Mesenchymal stem cell (in vitro differentiated cells and primary cell): Measurements from ENCODE around the gene HOXC9.

Experiments
- DNase-seq: peaks from one replicate; pipeline ENCODE4 v3.0.0-alpha.2; 2013
- H2AFZ ChIP-seq: one replicate; pipeline ENCODE4 v1.6.1; 2013; ENCODE audit warnings: low read depth, mild to moderate bottlenecking, control low read depth, inconsistent platforms, low read length, moderate library complexity
- H2AK5ac ChIP-seq: 2 replicates; pipeline ENCODE4 v1.6.1; 2013; ENCODE audit warnings: low read length, moderate library complexity, mild to moderate bottlenecking, inconsistent platforms; ENCODE audit not compliant: severe bottlenecking
- H2BK120ac ChIP-seq: one replicate; pipeline ENCODE4 v1.6.1; 2013; ENCODE audit warnings: low read depth, mild to moderate bottlenecking, inconsistent platforms, low read length, moderate library complexity
- H2BK12ac ChIP-seq, 2 experiments: one replicate each; pipeline ENCODE4 v1.6.1; 2013; ENCODE audit warnings: inconsistent platforms in 2 of 2, low read length in 2 of 2, mild to moderate bottlenecking in 2 of 2, moderate library complexity in 2 of 2, control low read depth in 1 of 2
- H2BK15ac ChIP-seq: one replicate; pipeline ENCODE4 v1.6.1; 2013; ENCODE audit warnings: mild to moderate bottlenecking, low read depth, inconsistent platforms; ENCODE audit not compliant: poor library complexity, severe bottlenecking
- H2BK5ac ChIP-seq: 2 replicates; pipeline ENCODE4 v1.6.1; 2013; ENCODE audit warnings: low read depth, mild to moderate bottlenecking, low read length, control low read depth, inconsistent platforms; ENCODE audit not compliant: poor library complexity, severe bottlenecking
- H3K14ac ChIP-seq, 2 experiments: one replicate each; pipeline ENCODE4 v1.6.1; 2013; ENCODE audit warnings: inconsistent platforms in 2 of 2, low read length in 2 of 2, control low read depth in 1 of 2, mild to moderate bottlenecking in 1 of 2, moderate library complexity in 1 of 2
- H3K18ac ChIP-seq, 2 experiments: one replicate each; pipeline ENCODE4 v1.6.1; 2013; ENCODE audit warnings: inconsistent platforms in 2 of 2, low read length in 2 of 2, control low read depth in 1 of 2, low read depth in 1 of 2, mild to moderate bottlenecking in 1 of 2
- H3K23ac ChIP-seq, 2 experiments: one replicate each; pipeline ENCODE4 v1.6.1; 2013; ENCODE audit warnings: inconsistent platforms in 2 of 2, low read length in 2 of 2, mild to moderate bottlenecking in 2 of 2, moderate library complexity in 2 of 2, control low read depth in 1 of 2
- H3K27ac ChIP-seq: 2 replicates; pipeline ENCODE4 v1.5.1; 2013; ENCODE audit warnings: mild to moderate bottlenecking, moderate library complexity, low read length, control low read depth, inconsistent platforms; ENCODE audit not compliant: poor library complexity, severe bottlenecking
- H3K27me3 ChIP-seq, 2 experiments: 2 replicates each; pipeline versions ENCODE4 v1.6.1 to v1.7.0; 2013; ENCODE audit warnings: low read length in 2 of 2, mild to moderate bottlenecking in 2 of 2, moderate library complexity in 2 of 2, control low read depth in 1 of 2, inconsistent platforms in 1 of 2; ENCODE audit not compliant: control insufficient read depth in 1 of 2, insufficient read depth in 1 of 2
- H3K36me3 ChIP-seq, 2 experiments: 2 replicates each; pipeline versions ENCODE4 v1.6.1 to v1.7.0; 2013; ENCODE audit warnings: low read length in 2 of 2, control low read depth in 1 of 2, inconsistent platforms in 1 of 2, low read depth in 1 of 2, mild to moderate bottlenecking in 1 of 2; ENCODE audit not compliant: insufficient read depth in 2 of 2, control insufficient read depth in 1 of 2
- H3K4ac ChIP-seq, 2 experiments: one replicate each; pipeline ENCODE4 v1.6.1; 2013; ENCODE audit warnings: inconsistent platforms in 2 of 2, low read length in 2 of 2, mild to moderate bottlenecking in 2 of 2, moderate library complexity in 2 of 2, control low read depth in 1 of 2, low read depth in 1 of 2
- H3K4me1 ChIP-seq: 2 replicates; pipeline ENCODE4 v1.6.1; 2013; ENCODE audit warnings: low read depth, low read length, control low read depth; ENCODE audit not compliant: control insufficient read depth, insufficient read depth
- H3K4me2 ChIP-seq: 2 replicates; pipeline ENCODE4 v1.6.1; 2013; ENCODE audit warnings: low read length, mild to moderate bottlenecking, inconsistent platforms; ENCODE audit not compliant: poor library complexity, severe bottlenecking
- H3K4me3 ChIP-seq, 2 experiments: 2 replicates each; pipeline versions ENCODE4 v1.5.1 to v1.7.0; 2013; ENCODE audit warnings: low read length in 2 of 2, mild to moderate bottlenecking in 2 of 2, control low read depth in 1 of 2, low read depth in 1 of 2; ENCODE audit not compliant: insufficient read depth in 1 of 2
- H3K79me1 ChIP-seq: replicated peaks from 2 replicates; pipeline ENCODE4 v1.6.1; 2013; ENCODE audit warnings: mild to moderate bottlenecking, control low read depth, low read length, inconsistent platforms; ENCODE audit not compliant: poor library complexity, severe bottlenecking
- H3K9ac ChIP-seq: 2 replicates; pipeline ENCODE4 v1.7.0; 2013; ENCODE audit warnings: mild to moderate bottlenecking, low read length, moderate library complexity
- H3K9me3 ChIP-seq: 2 replicates; pipeline ENCODE4 v1.7.0; 2013; ENCODE audit warnings: mild to moderate bottlenecking, low read length; ENCODE audit not compliant: control insufficient read depth
- H4K8ac ChIP-seq: one replicate; pipeline ENCODE4 v1.6.1; 2013; ENCODE audit warnings: inconsistent platforms, mild to moderate bottlenecking, low read length, moderate library complexity
- H4K91ac ChIP-seq: one replicate; pipeline ENCODE4 v1.6.1; 2013; ENCODE audit warnings: mild to moderate bottlenecking, low read length, inconsistent platforms
- WGBS: methylation state at CpG from one replicate; pipeline ENCODE4 v1.1.7; 2013; ENCODE audit warnings: mixed read lengths; 5-methylcytosine and 5-hydroxymethylcytosine counted together

The HOXC9 gene

DNA sequence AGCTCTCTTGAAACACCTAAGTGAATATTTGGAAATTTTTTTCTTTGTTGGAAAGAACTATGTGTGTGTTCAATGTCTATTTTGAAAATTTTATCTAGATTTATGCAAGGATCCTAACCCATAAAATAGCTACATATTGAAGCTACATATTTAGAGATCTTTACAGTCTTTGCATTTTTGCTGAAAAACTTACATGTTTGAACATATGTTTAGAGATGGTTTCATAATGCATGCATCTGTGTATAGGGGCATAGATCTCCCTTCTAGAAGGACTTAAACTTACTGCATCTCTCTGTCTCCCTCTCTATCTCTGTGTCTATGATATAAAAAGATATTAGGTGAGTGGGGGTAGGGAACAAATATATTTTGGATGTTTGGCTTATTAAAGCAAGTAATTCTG is 45.4 kb downstream of the HOXC9 start:
- Histone ChIP-seq H3K4me3 (no peak overlapping the region), H3K4ac (no peak overlapping the region)

DNA sequence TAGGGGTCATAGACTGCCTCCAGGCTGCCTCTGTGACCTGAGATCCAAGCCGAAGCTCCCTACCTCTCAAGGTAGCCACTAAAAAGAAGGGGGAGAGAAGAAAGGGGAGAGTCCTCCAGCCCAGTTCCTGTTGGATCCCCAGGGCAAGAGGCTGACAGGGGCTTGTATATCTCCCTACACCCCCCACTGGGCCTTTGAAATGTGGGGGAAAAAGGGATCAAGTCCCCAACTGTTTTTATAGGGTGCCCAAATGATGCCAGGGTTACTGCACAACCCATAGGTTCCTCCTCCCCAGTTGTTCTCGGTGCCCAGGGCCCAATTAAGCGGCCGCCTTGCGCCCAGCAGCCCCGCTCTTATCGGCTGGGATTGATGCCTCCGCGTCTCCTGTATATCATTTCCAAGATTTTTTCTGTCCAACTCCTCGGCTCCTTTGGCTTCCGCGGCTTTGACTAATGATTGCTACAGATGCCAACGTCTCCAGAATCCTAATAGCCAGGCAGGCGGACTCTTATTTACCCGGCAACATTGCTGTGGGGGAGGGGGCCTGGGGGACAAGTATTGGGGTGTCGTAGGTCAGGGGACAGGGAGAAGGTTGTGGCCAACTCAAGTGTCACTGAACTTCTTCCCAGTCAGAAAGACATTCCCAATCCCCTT is 46.0 kb downstream of the HOXC9 start:
- Histone ChIP-seq H2BK15ac (no peak overlapping the region), H2BK5ac (no peak overlapping the region), H3K18ac (no peak overlapping the region), H3K9me3 (no peaks in the 10 kb centered on the region), H2BK12ac (no peak overlapping the region), H4K8ac (no peak overlapping the region), H3K36me3 (peaks cover 5 to 14% of the 10 kb centered on the region in 2 experiments), H3K4ac (no peak overlapping the region), H3K9ac (no peak overlapping the region), H3K79me1 (peaks cover 53% of the 10 kb centered on the region), H3K4me3 (no peak overlapping the region), H3K4me1 (peaks cover 11% of the 10 kb centered on the region), H2AK5ac (no peak overlapping the region), H4K91ac (no peak overlapping the region), H3K27ac (no peak overlapping the region), H3K14ac (no peak overlapping the region), H2AFZ (no peak overlapping the region), H3K4me2 (no peak overlapping the region), H2BK120ac (no peak overlapping the region), H3K23ac (no peak overlapping the region), H3K27me3 (peaks cover 0 to 51% of the 10 kb centered on the region in 2 experiments)
- DNase-seq: no peak
- WGBS: 66% methylated on average over 13 of the region's 16 CpGs

More for the DNA sequence above, 45.4 kb downstream of the HOXC9 start:
- no peak overlapping the region for H3K18ac ChIP-seq
- DNase-seq: no peak
- no peak overlapping the region for H4K8ac ChIP-seq
- H2BK12ac ChIP-seq: no peak overlapping the region
- H3K9me3 ChIP-seq: no peaks in the 10 kb centered on the region
- H2BK15ac ChIP-seq: no peak overlapping the region
- H3K14ac ChIP-seq: no peak overlapping the region
- H2BK120ac ChIP-seq: no peak overlapping the region
- peaks cover 0 to 51% of the 10 kb centered on the region in 2 experiments for H3K27me3 ChIP-seq
- H3K79me1 ChIP-seq: peaks cover 49% of the 10 kb centered on the region
- peaks cover 5 to 14% of the 10 kb centered on the region in 2 experiments for H3K36me3 ChIP-seq
- H3K27ac ChIP-seq: no peak overlapping the region
- H2AK5ac ChIP-seq: no peak overlapping the region
- no peak overlapping the region for H2AFZ ChIP-seq
- H3K9ac ChIP-seq: no peak overlapping the region
- H3K23ac ChIP-seq: no peak overlapping the region
- H3K4me1 ChIP-seq: peaks cover 11% of the 10 kb centered on the region
- H3K4me2 ChIP-seq: no peak overlapping the region
- H2BK5ac ChIP-seq: no peak overlapping the region
- no peak overlapping the region for H4K91ac ChIP-seq

DNA sequence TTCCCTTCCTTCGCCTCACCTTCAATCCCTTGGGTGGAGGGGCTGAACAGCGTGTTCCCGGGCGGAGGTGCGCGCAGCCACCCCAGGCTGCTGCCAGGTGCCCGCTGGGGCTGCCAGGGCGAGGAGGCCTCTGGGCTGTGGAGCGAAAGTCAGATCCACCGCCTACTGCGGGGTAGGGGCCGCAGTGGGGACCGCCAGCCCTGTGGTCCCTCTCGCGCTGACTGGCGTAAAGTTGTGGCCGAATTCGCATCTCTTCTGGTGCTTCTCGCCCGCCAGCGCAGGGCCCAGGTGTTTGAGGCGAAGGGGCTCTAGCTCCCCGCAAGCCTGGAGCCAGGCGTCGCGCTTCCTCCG is 46.8 kb downstream of the HOXC9 start:
- no peak overlapping the region for H3K9ac ChIP-seq
- peaks cover 5 to 14% of the 10 kb centered on the region in 2 experiments for H3K36me3 ChIP-seq
- H4K8ac ChIP-seq: no peak overlapping the region
- H3K23ac ChIP-seq: peak overlapping the region in 1 of 2 experiments; percentile 56
- no peak for DNase-seq
- H3K18ac ChIP-seq: no peak overlapping the region
- H3K4me3 ChIP-seq: no peak overlapping the region
- peaks cover 0 to 54% of the 10 kb centered on the region in 2 experiments for H3K27me3 ChIP-seq
- WGBS: 26% methylated on average over 27 of the region's 27 CpGs
- no peak overlapping the region for H2BK12ac ChIP-seq
- peaks cover 52% of the 10 kb centered on the region for H3K79me1 ChIP-seq
- H3K9me3 ChIP-seq: no peaks in the 10 kb centered on the region
- H2BK120ac ChIP-seq: no peak overlapping the region
- H2AK5ac ChIP-seq: no peak overlapping the region
- H2AFZ ChIP-seq: no peak overlapping the region
- H3K4me1 ChIP-seq: peaks cover 11% of the 10 kb centered on the region
- H3K27ac ChIP-seq: no peak overlapping the region
- H3K4ac ChIP-seq: no peak overlapping the region
- H4K91ac ChIP-seq: peak overlapping the region; percentile 34
- H3K4me2 ChIP-seq: peak overlapping the region; percentile 2
- H2BK15ac ChIP-seq: no peak overlapping the region
- no peak overlapping the region for H3K14ac ChIP-seq
- no peak overlapping the region for H2BK5ac ChIP-seq

DNA sequence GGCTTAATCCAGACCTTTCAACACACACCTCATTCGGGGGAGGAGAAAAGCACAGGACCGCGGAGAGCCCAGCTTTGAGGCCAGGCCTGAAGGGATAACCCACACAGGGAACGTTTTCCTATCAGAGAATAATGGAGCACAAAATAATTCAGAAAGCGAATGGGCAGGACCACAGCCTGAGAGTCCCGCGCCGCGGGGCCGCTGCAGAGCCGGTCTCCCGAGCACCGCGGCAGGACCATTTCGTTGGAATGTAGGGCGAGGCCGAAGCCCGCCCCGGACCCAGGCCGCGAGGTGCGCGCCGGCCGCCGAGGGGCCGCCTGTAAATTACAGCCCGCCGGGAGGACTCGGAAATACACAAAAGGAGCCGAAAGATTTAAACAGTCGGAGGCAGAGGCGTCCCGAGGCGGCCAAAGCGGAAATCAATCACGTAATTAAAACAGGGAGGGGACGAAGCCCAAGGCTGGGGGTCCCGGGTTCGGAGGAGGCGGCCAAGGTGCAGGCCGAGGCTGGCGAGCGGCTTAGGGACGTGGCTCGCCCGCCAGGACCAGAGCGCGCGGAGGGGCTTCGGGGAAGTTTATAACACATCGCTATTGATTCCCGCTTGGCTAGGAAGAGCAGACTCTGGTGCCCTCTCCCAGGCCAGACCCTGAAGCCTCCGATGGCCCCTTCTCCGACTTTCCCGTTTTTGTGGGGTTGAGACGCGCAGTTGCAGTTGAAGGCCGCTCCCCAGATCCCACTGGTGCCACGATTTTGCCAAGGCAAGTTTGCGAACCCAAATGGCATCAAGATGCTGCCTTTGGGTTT is 47.4 kb downstream of the HOXC9 start:
- Histone ChIP-seq H2BK5ac (no peak overlapping the region), H3K9me3 (no peaks in the 10 kb centered on the region), H3K79me1 (peaks cover 52% of the 10 kb centered on the region), H3K4me1 (peaks cover 11% of the 10 kb centered on the region), H2BK15ac (no peak overlapping the region), H3K9ac (no peak overlapping the region), H2AK5ac (no peak overlapping the region), H3K14ac (no peak overlapping the region), H2BK12ac (no peak overlapping the region), H3K27ac (no peak overlapping the region), H3K27me3 (peaks cover 0 to 54% of the 10 kb centered on the region in 2 experiments), H3K4me3 (no peak overlapping the region), H2BK120ac (no peak overlapping the region), H3K4ac (no peak overlapping the region), H4K91ac (no peak overlapping the region), H3K36me3 (peaks cover 5 to 14% of the 10 kb centered on the region in 2 experiments), H2AFZ (no peak overlapping the region), H3K23ac (no peak overlapping the region), H3K18ac (no peak overlapping the region), H3K4me2 (no peak overlapping the region), H4K8ac (no peak overlapping the region)
- DNase-seq: no peak
- 19% methylated on average over 61 of the region's 61 CpGs for WGBS
